Epithelial cell of esophagus (primary cell): ENCODE results near the gene PCBD2.
"Not testable (repeated sequence)": the region's sequence is repeated elsewhere in the genome, so short reads cannot be mapped to it uniquely, and the experiment has no call there.

Source experiments
- DNase-seq: peaks from one replicate; pipeline ENCODE4 v3.0.0; 2010; ENCODE audit warnings: low read depth
- H3K4me3 ChIP-seq: 2 replicates; pipeline ENCODE4 v1.5.1; 2011; ENCODE audit warnings: mild to moderate bottlenecking, low read length, control low read depth
- TF ChIP-seq, protein P1 (sequence below): IDR thresholded peaks from 2 replicates; pipeline ENCODE4 v1.5.1; 2011; ENCODE audit warnings: low read depth, mild to moderate bottlenecking, low read length, control low read depth, inconsistent platforms; ENCODE audit not compliant: insufficient read depth; ENCODE audit errors: missing control alignments

The PCBD2 gene

DNA sequence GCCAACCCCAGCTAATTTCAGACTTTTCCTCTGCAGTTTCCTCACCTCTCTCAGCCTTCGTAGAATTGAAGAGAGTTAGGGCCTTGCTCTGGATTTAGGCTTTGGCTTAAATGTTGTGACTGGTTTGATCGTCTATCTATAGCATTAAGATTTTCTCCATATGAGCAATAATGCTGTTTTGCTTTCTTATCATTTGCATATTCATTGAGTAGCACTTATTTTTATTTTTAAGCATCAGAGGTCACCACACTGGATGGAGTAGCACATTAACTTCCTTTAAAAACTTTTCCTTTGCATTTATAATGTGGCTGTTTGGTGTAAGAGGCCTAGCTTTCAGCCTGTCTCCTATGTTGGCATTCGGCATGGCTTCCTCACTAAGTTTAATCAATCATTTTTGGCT, 12.6 kb upstream of the PCBD2 start:
- H3K4me3 ChIP-seq: no peak overlapping the region
- TF ChIP-seq, protein P1, sequence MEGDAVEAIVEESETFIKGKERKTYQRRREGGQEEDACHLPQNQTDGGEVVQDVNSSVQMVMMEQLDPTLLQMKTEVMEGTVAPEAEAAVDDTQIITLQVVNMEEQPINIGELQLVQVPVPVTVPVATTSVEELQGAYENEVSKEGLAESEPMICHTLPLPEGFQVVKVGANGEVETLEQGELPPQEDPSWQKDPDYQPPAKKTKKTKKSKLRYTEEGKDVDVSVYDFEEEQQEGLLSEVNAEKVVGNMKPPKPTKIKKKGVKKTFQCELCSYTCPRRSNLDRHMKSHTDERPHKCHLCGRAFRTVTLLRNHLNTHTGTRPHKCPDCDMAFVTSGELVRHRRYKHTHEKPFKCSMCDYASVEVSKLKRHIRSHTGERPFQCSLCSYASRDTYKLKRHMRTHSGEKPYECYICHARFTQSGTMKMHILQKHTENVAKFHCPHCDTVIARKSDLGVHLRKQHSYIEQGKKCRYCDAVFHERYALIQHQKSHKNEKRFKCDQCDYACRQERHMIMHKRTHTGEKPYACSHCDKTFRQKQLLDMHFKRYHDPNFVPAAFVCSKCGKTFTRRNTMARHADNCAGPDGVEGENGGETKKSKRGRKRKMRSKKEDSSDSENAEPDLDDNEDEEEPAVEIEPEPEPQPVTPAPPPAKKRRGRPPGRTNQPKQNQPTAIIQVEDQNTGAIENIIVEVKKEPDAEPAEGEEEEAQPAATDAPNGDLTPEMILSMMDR: no peak
- no peak for DNase-seq

GRCh38 chr5:134892926-134893325, 12.0 kb upstream of the PCBD2 start:
- no peak overlapping the region for H3K4me3 ChIP-seq
- DNase-seq: no peak
- TF ChIP-seq, protein P1: no peak

DNA sequence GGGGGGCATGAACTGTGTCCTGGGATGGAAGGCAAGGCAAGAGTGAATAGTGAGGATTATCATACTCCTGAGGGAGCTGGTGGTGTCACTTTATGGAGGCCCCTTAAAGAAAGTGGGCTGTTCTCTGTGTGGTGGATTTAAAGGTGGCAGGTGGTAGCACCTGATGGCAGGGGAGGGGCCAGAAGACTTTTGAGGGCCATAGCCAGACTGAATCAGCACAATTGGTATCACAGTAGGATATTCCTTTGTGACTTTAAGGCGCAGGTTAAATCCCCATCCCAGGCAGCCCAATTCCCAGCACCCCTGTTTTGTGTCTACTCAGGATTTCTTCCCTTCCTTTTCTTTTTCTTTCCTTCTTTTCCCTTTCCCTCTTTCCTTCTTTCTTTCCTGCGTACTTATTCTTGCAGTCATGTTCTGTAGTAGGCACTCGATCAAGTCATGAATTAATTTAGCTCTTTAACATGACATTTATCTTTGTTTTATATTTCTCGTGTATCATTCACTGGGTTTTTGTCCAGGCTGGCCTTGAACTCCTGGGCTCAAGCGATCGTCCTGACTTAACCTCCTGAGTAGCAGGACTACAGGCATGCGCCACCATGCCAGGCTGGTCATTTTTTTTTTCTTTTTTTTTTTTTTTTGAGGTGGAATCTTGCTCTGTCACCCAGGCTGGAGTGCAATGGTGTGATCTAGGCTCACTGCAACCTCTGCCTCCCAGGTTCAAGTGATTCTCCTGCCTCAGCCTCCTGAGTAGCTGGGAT, 11.0 kb upstream of the PCBD2 start:
- DNase-seq: no peak
- H3K4me3 ChIP-seq: no peak overlapping the region
- TF ChIP-seq, protein P1: no peak

- DNase-seq: no peak
- TF ChIP-seq, protein P1: no peak
- H3K4me3 ChIP-seq: no peak overlapping the region
Measured at GRCh38 chr5:134902071-134902801, 2.7 kb upstream of the PCBD2 start.

- peak overlapping the region; percentile 66 for H3K4me3 ChIP-seq
- TF ChIP-seq, protein P1: peak; percentile 61
- DNase-seq: peak; percentile 64
Measured at GRCh38 chr5:134905246-134905996, 490 bp downstream of the PCBD2 start.

- no peak for DNase-seq
- TF ChIP-seq, protein P1: no peak
- no peak overlapping the region for H3K4me3 ChIP-seq
Measured at GRCh38 chr5:134906811-134907210, 1.9 kb downstream of the PCBD2 start.

DNA sequence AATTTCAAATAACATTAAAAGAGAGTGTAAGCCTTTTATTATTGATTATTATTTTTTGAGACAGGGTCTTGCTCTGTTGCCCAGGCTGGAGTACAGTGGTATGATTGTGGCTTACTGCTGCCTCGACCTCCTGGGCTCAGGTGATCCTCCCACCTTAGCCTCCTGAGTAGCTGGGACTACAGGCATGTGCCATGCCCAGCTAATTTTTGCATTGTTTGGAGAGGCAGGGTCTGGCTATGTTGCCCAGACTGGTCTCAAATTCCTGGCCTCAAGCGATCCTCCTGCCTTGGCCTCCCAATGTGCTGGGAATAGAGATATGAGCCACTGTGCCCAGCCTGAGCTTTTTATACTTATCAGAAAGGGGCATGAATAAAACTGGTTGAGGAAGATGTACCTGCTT, 5.8 kb downstream of the PCBD2 start:
- not testable (repeated sequence) for H3K4me3 ChIP-seq, DNase-seq
